Limb (tissue), 2 donors: Measurements from ENCODE around the gene NRCAM.
"Not testable (repeated sequence)": the region's sequence is repeated elsewhere in the genome, so short reads cannot be mapped to it uniquely, and the experiment has no call there.

Experiments
- DNase-seq, 2 donors: peaks; one replicate each; pipeline ENCODE4 v3.0.0-alpha.2; 2016; ENCODE audit errors: extremely low spot score in 2 of 2

Gene NRCAM

GRCh38 chr7:108348913-108349312, 107.3 kb downstream of the NRCAM start:
- no peak for DNase-seq

GRCh38 chr7:108347616-108348015, 108.6 kb downstream of the NRCAM start:
- peak; percentile 10 to 42 for DNase-seq

- DNase-seq: no peak
These were observed 110.4 kb downstream of the NRCAM start for GRCh38 chr7:108345710-108346336.

GRCh38 chr7:108340856-108341411, 115.3 kb downstream of the NRCAM start:
- no peak for DNase-seq

GRCh38 chr7:108340406-108340805, 115.8 kb downstream of the NRCAM start:
- DNase-seq: not testable (repeated sequence)

- peak in 1 of 2 donors; percentile 43 for DNase-seq
These were observed 120.8 kb downstream of the NRCAM start for GRCh38 chr7:108335269-108335918.

- DNase-seq: no peak
These were observed 123.3 kb downstream of the NRCAM start for GRCh38 chr7:108332937-108333336.

GRCh38 chr7:108331971-108332370, 124.3 kb downstream of the NRCAM start:
- DNase-seq: no peak

- DNase-seq: no peak
These were observed 126.0 kb downstream of the NRCAM start for GRCh38 chr7:108330227-108330626.

- DNase-seq: no peak
These were observed 126.7 kb downstream of the NRCAM start for GRCh38 chr7:108329514-108329913.

GRCh38 chr7:108328174-108328651, 128.0 kb downstream of the NRCAM start:
- DNase-seq: no peak

- no peak for DNase-seq
These were observed 128.9 kb downstream of the NRCAM start for GRCh38 chr7:108327353-108327752.

GRCh38 chr7:108326938-108327337, 129.3 kb downstream of the NRCAM start:
- no peak for DNase-seq

- no peak for DNase-seq
These were observed 131.9 kb downstream of the NRCAM start for GRCh38 chr7:108324053-108325038.

- DNase-seq: no peak
These were observed 133.1 kb downstream of the NRCAM start for GRCh38 chr7:108322925-108323832.

- no peak for DNase-seq
These were observed 134.2 kb downstream of the NRCAM start for GRCh38 chr7:108322046-108322445.

GRCh38 chr7:108321359-108321758, 134.9 kb downstream of the NRCAM start:
- DNase-seq: no peak

- DNase-seq: no peak
These were observed 139.5 kb downstream of the NRCAM start for GRCh38 chr7:108316708-108317107.

- DNase-seq: no peak
These were observed 141.7 kb downstream of the NRCAM start for GRCh38 chr7:108314551-108314950.

- no peak for DNase-seq
These were observed 142.2 kb downstream of the NRCAM start for GRCh38 chr7:108314049-108314448.

GRCh38 chr7:108313086-108313485, 143.2 kb downstream of the NRCAM start:
- no peak for DNase-seq
